GM10266 (cell line): ENCODE measurements around the gene DHX58.

ENCODE experiments used
- DNase-seq: peaks from one replicate; pipeline ENCODE4 v3.0.0; 2012; ENCODE audit errors: extremely low spot score
- CTCF ChIP-seq: IDR thresholded peaks from 2 replicates; pipeline ENCODE4 v1.5.1; 2012; ENCODE audit warnings: mild to moderate bottlenecking, low read depth; ENCODE audit not compliant: control insufficient read depth, insufficient read depth; ENCODE audit errors: missing control alignments

Gene DHX58

GRCh38 chr17:42113293-42114069 lies 967 bp upstream of the DHX58 start:
- TF ChIP-seq CTCF: no peak
- no peak for DNase-seq

GRCh38 chr17:42111871-42112551 lies 503 bp downstream of the DHX58 start:
- no peak for DNase-seq
- TF ChIP-seq CTCF: no peak

GRCh38 chr17:42111265-42111636 lies 1.3 kb downstream of the DHX58 start:
- no peak for DNase-seq
- no peak for TF ChIP-seq CTCF

DNA sequence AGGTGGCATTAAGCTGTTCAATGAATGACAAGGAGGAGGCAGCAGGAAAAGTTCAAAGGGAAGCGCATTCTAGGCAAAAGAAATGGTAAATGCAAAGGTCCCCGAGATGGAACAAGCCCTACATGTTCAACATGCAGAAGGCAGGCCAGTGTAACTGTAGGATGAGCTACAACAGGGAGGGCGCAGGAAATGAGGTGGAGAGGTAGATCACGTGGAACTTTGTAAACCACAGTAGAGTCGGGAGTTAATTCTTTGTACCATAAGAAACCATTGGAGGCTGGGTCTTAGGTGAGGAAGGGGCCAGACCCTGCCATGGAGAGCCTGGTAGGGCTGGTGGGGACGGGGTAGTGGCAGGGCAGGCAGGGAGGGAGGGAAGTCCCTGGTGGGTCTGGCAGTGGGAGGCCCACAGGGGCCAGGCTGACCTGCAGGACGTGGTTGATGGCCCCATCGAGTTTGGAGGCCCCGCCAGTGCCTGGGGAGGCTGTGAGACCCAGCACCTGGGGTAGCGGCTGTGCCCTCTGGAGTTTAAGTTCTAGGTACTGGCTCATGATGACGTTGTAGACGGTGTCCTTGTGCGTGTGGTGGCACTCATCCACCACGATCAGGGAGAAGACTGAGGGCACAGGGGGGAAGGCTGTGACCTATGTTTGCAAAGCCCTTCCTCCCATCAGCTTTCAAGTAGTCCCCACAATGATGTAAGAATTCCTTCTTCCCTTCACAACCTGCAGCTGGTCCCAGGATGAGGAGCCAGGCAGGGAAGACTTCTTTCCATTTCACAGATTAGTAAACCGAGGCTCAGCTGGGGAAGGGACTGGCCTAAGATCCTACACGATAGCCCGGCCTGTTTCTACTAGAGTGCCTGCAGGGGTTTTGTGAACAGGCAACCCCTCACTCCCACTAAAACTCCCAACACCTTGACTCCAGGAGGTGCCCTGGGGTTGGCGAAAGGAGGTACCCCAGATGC lies 1.9 kb downstream of the DHX58 start:
- no peak for DNase-seq
- TF ChIP-seq CTCF: no peak

DNA sequence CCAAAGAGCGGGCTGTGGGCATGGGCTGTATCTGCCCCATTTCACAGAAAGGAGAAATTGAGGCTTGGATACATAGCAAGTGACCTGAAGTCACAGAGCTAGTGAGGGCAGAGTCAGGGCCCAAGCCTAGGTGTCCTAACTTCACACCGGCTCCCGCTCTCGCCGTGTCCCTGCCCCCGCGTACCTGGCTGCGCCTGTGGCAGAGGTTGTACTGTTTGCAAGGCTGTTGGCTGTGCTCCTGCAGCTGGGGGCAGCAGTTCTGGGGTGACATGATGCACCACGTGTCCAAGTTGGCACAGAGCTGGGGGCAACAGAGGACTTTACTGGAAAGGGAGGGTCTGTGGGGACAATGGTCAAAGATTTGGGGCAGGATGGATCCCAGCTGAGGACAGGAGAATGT lies 3.4 kb downstream of the DHX58 start:
- TF ChIP-seq CTCF: no peak
- no peak for DNase-seq

DNA sequence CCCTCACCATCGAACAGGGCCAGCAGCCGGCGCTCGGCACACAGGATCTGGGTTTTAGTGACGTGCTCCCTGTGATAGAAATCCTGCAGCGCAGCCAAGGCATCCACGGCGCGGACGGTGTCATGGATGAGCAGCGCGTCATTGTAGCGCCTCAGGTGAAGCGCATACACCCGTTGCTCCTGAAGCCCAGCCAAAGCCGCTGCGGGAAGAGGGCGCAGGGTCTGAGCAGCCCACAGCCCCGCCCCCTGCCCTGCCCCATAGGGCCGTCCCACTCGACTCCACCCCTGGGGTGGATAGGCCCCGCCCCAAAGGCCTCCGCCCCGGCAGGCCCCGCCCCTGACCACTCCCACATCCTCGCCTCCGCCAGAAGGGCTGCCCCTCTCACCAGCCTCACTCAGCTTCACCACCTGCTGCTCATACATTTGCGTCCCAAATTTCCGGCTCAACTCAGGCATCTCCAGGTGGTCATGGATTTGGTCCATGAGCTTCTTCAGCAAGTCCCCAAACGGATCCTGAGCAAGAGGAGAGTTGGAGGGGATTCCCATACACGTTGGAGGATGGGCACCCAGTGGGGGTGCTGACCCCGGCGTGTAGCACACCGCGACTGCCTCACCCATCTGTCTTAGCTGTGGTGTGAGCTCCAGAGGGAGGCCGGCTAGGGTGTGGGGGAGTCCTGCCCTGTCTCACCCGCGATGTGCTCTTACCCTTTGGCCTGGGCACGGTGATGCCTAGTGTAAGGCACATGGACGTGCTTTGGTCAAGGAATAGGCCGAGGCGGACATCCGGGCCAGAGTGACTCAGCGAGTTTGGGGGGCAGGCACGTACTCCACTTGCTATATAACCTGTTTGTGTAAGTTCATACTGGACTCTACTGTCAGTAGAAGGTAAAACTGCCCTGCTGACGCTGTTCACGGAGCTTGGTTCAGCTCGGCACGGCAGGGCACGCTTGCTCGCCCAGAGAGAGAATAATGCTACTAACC lies 4.6 kb downstream of the DHX58 start:
- DNase-seq: peak; percentile 95

More for the DNA sequence above, 4.6 kb downstream of the DHX58 start:
- no peak for TF ChIP-seq CTCF
